ENCODE data around the gene RCC1. TPM values are rescaled to one million over a fixed set of nuclear protein-coding genes. Genes with fewer than 3 reads are reported as not detected.

Gene RCC1
- polyA plus RNA-seq, 1 donor (not counting 4 experiments of a cell fraction or from before 2014, with no cell fraction given) = 38.6 TPM

- H4K20me1 ChIP-seq (ENCODE audit: control insufficient read depth, extremely low read depth, insufficient read depth, low read length) = peaks cover 27% of the 10 kb centered on the region
- peaks cover 32 to 50% of the 10 kb centered on the region in 2 experiments for H3K36me3 ChIP-seq (ENCODE audit: control insufficient read depth in 2 of 2, extremely low read depth in 1 of 2, insufficient read depth in 2 of 2, low read length in 2 of 2)
- H3K9ac ChIP-seq (ENCODE audit: control insufficient read depth, extremely low read depth, insufficient read depth, low read length) = peak overlapping the region; percentile 98
- peaks cover 25% of the 10 kb centered on the region for H3K79me2 ChIP-seq (ENCODE audit: control insufficient read depth, insufficient read depth, low read length)
- TF ChIP-seq EZH2 (IDR thresholded peaks at IDR 0.05; ENCODE audit: low read length) (no peak), CTCF (optimal IDR thresholded peaks at IDR 0.05 in 1 of 3, IDR thresholded peaks at IDR 0.05 in 1 of 3, conservative IDR thresholded peaks at IDR 0.05 in 1 of 3; ENCODE audit: extremely low read depth in 1 of 3, insufficient read depth in 2 of 3, low read length in 3 of 3) (no peak)
- no peaks in the 10 kb centered on the region for H3K27me3 ChIP-seq (ENCODE audit: control insufficient read depth, extremely low read depth, insufficient read depth, low read length)
- H3K4me3 ChIP-seq (ENCODE audit: control insufficient read depth in 2 of 3, extremely low read depth in 1 of 3, insufficient read depth in 2 of 3, low read depth in 1 of 3, low read length in 3 of 3) = peak overlapping the region in 1 of 3 experiments; percentile 0
- H3K27ac ChIP-seq (ENCODE audit: control insufficient read depth, insufficient read depth, low read length) = peak overlapping the region; percentile 86
- FAIRE-seq (no peak), DNase-seq (ENCODE audit: low read depth, low spot score) (no peak)
- no peaks in the 10 kb centered on the region for H3K9me3 ChIP-seq (ENCODE audit: control insufficient read depth, low read depth, low read length)
- H3K4me1 ChIP-seq (ENCODE audit: control insufficient read depth, extremely low read depth, insufficient read depth, low read length) = peaks cover 19% of the 10 kb centered on the region
- H3K9me1 ChIP-seq (ENCODE audit: control insufficient read depth, extremely low read depth, insufficient read depth, low read length) = no peaks in the 10 kb centered on the region
- H2AFZ ChIP-seq (ENCODE audit: control insufficient read depth, low read length) = no peak overlapping the region
- no peak overlapping the region for H3K4me2 ChIP-seq (ENCODE audit: control insufficient read depth, extremely low read depth, insufficient read depth, low read depth, low read length)
- dilution Hi-C loops (cut with MboI; ENCODE audit: extremely low pct_ligation_motif_present, low sequenced_read_pairs) = no loop called here
These were observed 4.6 kb downstream of the RCC1 start for GRCh38 chr1:28510273-28510969.

- Histone ChIP-seq H2AFZ (ENCODE audit: control insufficient read depth, low read length) (no peak overlapping the region), H3K27me3 (ENCODE audit: control insufficient read depth, extremely low read depth, insufficient read depth, low read length) (no peaks in the 10 kb centered on the region), H3K9ac (ENCODE audit: control insufficient read depth, extremely low read depth, insufficient read depth, low read length) (peak overlapping the region; percentile 4), H4K20me1 (ENCODE audit: control insufficient read depth, extremely low read depth, insufficient read depth, low read length) (peaks cover 27% of the 10 kb centered on the region), H3K4me1 (ENCODE audit: control insufficient read depth, extremely low read depth, insufficient read depth, low read length) (peaks cover 19% of the 10 kb centered on the region), H3K4me2 (ENCODE audit: control insufficient read depth, extremely low read depth, insufficient read depth, low read depth, low read length) (no peak overlapping the region), H3K27ac (ENCODE audit: control insufficient read depth, insufficient read depth, low read length) (peak overlapping the region; percentile 86), H3K9me1 (ENCODE audit: control insufficient read depth, extremely low read depth, insufficient read depth, low read length) (no peaks in the 10 kb centered on the region), H3K9me3 (ENCODE audit: control insufficient read depth, low read depth, low read length) (no peaks in the 10 kb centered on the region), H3K36me3 (ENCODE audit: control insufficient read depth in 2 of 2, extremely low read depth in 1 of 2, insufficient read depth in 2 of 2, low read length in 2 of 2) (peaks cover 32 to 50% of the 10 kb centered on the region in 2 experiments), H3K79me2 (ENCODE audit: control insufficient read depth, insufficient read depth, low read length) (peaks cover 24% of the 10 kb centered on the region), H3K4me3 (ENCODE audit: control insufficient read depth in 2 of 3, extremely low read depth in 1 of 3, insufficient read depth in 2 of 3, low read depth in 1 of 3, low read length in 3 of 3) (no peak overlapping the region)
- DNase-seq (ENCODE audit: low read depth, low spot score) (no peak), FAIRE-seq (no peak)
- TF ChIP-seq EZH2 (IDR thresholded peaks at IDR 0.05; ENCODE audit: low read length) (no peak), CTCF (optimal IDR thresholded peaks at IDR 0.05 in 1 of 3, IDR thresholded peaks at IDR 0.05 in 1 of 3, conservative IDR thresholded peaks at IDR 0.05 in 1 of 3; ENCODE audit: extremely low read depth in 1 of 3, insufficient read depth in 2 of 3, low read length in 3 of 3) (no peak)
- dilution Hi-C loops (cut with MboI; ENCODE audit: extremely low pct_ligation_motif_present, low sequenced_read_pairs) = no loop called here
These were observed 5.2 kb downstream of the RCC1 start for GRCh38 chr1:28510970-28511440.

All from keratinocyte (primary cell).